ENCODE measurements around the gene SUB1. TPM values are rescaled to one million over a fixed set of nuclear protein-coding genes. Genes with fewer than 3 reads are reported as not detected.
A peak's percentile ranks its signal among the peaks of the same experiment; 100 is the strongest.
"Not testable (repeated sequence)": the region's sequence is repeated elsewhere in the genome, so short reads cannot be mapped to it uniquely, and the experiment has no call there.

The SUB1 gene
- total and polyA plus RNA-seq, 2 donors (not counting 1 experiment from before 2014, with no cell fraction given) = 88.0 to 358 TPM

DNA sequence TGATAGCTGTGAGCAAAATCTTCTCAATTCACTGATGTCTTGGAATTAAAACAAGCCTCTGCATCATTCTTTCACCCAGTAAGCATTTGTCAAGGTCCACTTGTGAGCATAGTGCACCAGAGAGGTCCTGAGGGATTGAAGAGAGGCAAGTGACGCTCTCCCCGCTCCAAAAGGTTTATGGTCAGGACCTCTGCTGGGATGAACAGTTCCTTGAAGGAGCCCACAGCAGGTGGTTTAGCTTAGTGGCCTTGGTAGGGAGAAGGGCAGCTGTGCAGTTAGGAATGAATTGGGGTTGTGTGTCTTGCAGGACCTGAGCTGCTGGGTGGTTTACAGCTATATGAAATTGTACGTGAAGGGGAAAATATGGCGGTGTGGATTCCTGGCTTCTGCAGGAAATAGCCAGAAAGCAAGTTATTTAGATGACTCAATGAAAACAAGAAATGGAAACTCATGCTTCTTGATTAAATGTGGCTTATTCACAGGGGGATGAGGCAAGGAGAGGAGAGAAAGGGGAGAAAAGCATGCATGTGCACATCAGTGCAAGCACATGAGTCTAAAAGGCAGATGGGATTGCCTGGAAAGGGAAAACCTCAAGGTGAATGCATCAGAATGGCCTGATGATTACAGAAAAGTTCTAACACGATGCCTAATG, 42.0 kb downstream of the SUB1 start:
- Histone ChIP-seq H3K9me3 (ENCODE audit: control insufficient read depth, insufficient read depth, low read depth, low read length) (no peaks in the 10 kb centered on the region), H3K36me3 (ENCODE audit: control insufficient read depth, insufficient read depth, low read length) (no peaks in the 10 kb centered on the region), H3K27ac (ENCODE audit: insufficient read depth, low read length) (no peak overlapping the region), H3K4me1 (ENCODE audit: control insufficient read depth, extremely low read depth, insufficient read depth, low read length) (no peaks in the 10 kb centered on the region), H4K20me1 (ENCODE audit: control insufficient read depth, extremely low read depth, insufficient read depth, low read length) (no peaks in the 10 kb centered on the region), H3K4me3 (replicated peaks in 1 of 4; ENCODE audit: control extremely low read depth in 1 of 4, insufficient read depth in 1 of 4, low read depth in 3 of 4, low read length in 4 of 4) (no peak overlapping the region), H3K4me2 (ENCODE audit: extremely low read depth, insufficient read depth, low read length) (no peak overlapping the region), H3K27me3 (ENCODE audit: control insufficient read depth, insufficient read depth, low read length) (peaks cover 2% of the 10 kb centered on the region), H2AFZ (ENCODE audit: low read length) (no peak overlapping the region), H3K79me2 (ENCODE audit: control insufficient read depth, insufficient read depth, low read length) (no peaks in the 10 kb centered on the region), H3K9ac (ENCODE audit: insufficient read depth, low read length) (no peak overlapping the region)
- TF ChIP-seq EZH2 (IDR thresholded peaks at IDR 0.05; ENCODE audit: low read length, missing control alignments) = no peak
- TF ChIP-seq, protein P1, sequence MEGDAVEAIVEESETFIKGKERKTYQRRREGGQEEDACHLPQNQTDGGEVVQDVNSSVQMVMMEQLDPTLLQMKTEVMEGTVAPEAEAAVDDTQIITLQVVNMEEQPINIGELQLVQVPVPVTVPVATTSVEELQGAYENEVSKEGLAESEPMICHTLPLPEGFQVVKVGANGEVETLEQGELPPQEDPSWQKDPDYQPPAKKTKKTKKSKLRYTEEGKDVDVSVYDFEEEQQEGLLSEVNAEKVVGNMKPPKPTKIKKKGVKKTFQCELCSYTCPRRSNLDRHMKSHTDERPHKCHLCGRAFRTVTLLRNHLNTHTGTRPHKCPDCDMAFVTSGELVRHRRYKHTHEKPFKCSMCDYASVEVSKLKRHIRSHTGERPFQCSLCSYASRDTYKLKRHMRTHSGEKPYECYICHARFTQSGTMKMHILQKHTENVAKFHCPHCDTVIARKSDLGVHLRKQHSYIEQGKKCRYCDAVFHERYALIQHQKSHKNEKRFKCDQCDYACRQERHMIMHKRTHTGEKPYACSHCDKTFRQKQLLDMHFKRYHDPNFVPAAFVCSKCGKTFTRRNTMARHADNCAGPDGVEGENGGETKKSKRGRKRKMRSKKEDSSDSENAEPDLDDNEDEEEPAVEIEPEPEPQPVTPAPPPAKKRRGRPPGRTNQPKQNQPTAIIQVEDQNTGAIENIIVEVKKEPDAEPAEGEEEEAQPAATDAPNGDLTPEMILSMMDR (conservative IDR thresholded peaks at IDR 0.05 in 1 of 2, IDR thresholded peaks at IDR 0.05 in 1 of 2; ENCODE audit: low read depth in 1 of 2, low read length in 2 of 2) = no peak
- peak in 1 of 2 donors; percentile 23 for DNase-seq (ENCODE audit: low read depth in 2 of 2)

- H3K27me3 ChIP-seq (ENCODE audit: control insufficient read depth, insufficient read depth, low read length) = peaks cover 2% of the 10 kb centered on the region
- no peak overlapping the region for H3K9ac ChIP-seq (ENCODE audit: insufficient read depth, low read length)
- H3K4me1 ChIP-seq (ENCODE audit: control insufficient read depth, extremely low read depth, insufficient read depth, low read length) = no peaks in the 10 kb centered on the region
- peak in 1 of 2 donors; percentile 60 for DNase-seq (ENCODE audit: low read depth in 2 of 2)
- H3K79me2 ChIP-seq (ENCODE audit: control insufficient read depth, insufficient read depth, low read length) = no peaks in the 10 kb centered on the region
- no peak overlapping the region for H3K4me2 ChIP-seq (ENCODE audit: extremely low read depth, insufficient read depth, low read length)
- H3K36me3 ChIP-seq (ENCODE audit: control insufficient read depth, insufficient read depth, low read length) = no peaks in the 10 kb centered on the region
- no peak overlapping the region for H3K27ac ChIP-seq (ENCODE audit: insufficient read depth, low read length)
- no peak overlapping the region for H3K4me3 ChIP-seq (replicated peaks in 1 of 4; ENCODE audit: control extremely low read depth in 1 of 4, insufficient read depth in 1 of 4, low read depth in 3 of 4, low read length in 4 of 4)
- H4K20me1 ChIP-seq (ENCODE audit: control insufficient read depth, extremely low read depth, insufficient read depth, low read length) = no peaks in the 10 kb centered on the region
- no peak for TF ChIP-seq EZH2 (IDR thresholded peaks at IDR 0.05; ENCODE audit: low read length, missing control alignments)
- TF ChIP-seq, protein P1 (conservative IDR thresholded peaks at IDR 0.05 in 1 of 2, IDR thresholded peaks at IDR 0.05 in 1 of 2; ENCODE audit: low read depth in 1 of 2, low read length in 2 of 2) = no peak
- no peaks in the 10 kb centered on the region for H3K9me3 ChIP-seq (ENCODE audit: control insufficient read depth, insufficient read depth, low read depth, low read length)
- no peak overlapping the region for H2AFZ ChIP-seq (ENCODE audit: low read length)
These were observed 42.9 kb downstream of the SUB1 start for GRCh38 chr5:32628049-32628844.

GRCh38 chr5:32630867-32631491, 45.6 kb downstream of the SUB1 start:
- Histone ChIP-seq H3K4me2 (ENCODE audit: extremely low read depth, insufficient read depth, low read length) (no peak overlapping the region), H3K79me2 (ENCODE audit: control insufficient read depth, insufficient read depth, low read length) (no peaks in the 10 kb centered on the region), H3K36me3 (ENCODE audit: control insufficient read depth, insufficient read depth, low read length) (no peaks in the 10 kb centered on the region), H4K20me1 (ENCODE audit: control insufficient read depth, extremely low read depth, insufficient read depth, low read length) (no peaks in the 10 kb centered on the region), H2AFZ (ENCODE audit: low read length) (no peak overlapping the region), H3K4me1 (ENCODE audit: control insufficient read depth, extremely low read depth, insufficient read depth, low read length) (no peaks in the 10 kb centered on the region), H3K27ac (ENCODE audit: insufficient read depth, low read length) (no peak overlapping the region), H3K9ac (ENCODE audit: insufficient read depth, low read length) (no peak overlapping the region), H3K4me3 (replicated peaks in 1 of 4; ENCODE audit: control extremely low read depth in 1 of 4, insufficient read depth in 1 of 4, low read depth in 3 of 4, low read length in 4 of 4) (no peak overlapping the region), H3K9me3 (ENCODE audit: control insufficient read depth, insufficient read depth, low read depth, low read length) (no peaks in the 10 kb centered on the region), H3K27me3 (ENCODE audit: control insufficient read depth, insufficient read depth, low read length) (peaks cover 2% of the 10 kb centered on the region)
- no peak for TF ChIP-seq EZH2 (IDR thresholded peaks at IDR 0.05; ENCODE audit: low read length, missing control alignments)
- TF ChIP-seq, protein P1 (conservative IDR thresholded peaks at IDR 0.05 in 1 of 2, IDR thresholded peaks at IDR 0.05 in 1 of 2; ENCODE audit: low read depth in 1 of 2, low read length in 2 of 2) = no peak
- DNase-seq (ENCODE audit: low read depth in 2 of 2) = no peak

- not testable (repeated sequence) for H3K9ac ChIP-seq (ENCODE audit: insufficient read depth, low read length); H2AFZ ChIP-seq (ENCODE audit: low read length); H3K4me2 ChIP-seq (ENCODE audit: extremely low read depth, insufficient read depth, low read length); H3K9me3 ChIP-seq (ENCODE audit: control insufficient read depth, insufficient read depth, low read depth, low read length); H3K79me2 ChIP-seq (ENCODE audit: control insufficient read depth, insufficient read depth, low read length); H3K27ac ChIP-seq (ENCODE audit: insufficient read depth, low read length); H4K20me1 ChIP-seq (ENCODE audit: control insufficient read depth, extremely low read depth, insufficient read depth, low read length); DNase-seq (ENCODE audit: low read depth in 2 of 2); H3K36me3 ChIP-seq (ENCODE audit: control insufficient read depth, insufficient read depth, low read length); H3K4me3 ChIP-seq (replicated peaks in 1 of 4; ENCODE audit: control extremely low read depth in 1 of 4, insufficient read depth in 1 of 4, low read depth in 3 of 4, low read length in 4 of 4); H3K4me1 ChIP-seq (ENCODE audit: control insufficient read depth, extremely low read depth, insufficient read depth, low read length); H3K27me3 ChIP-seq (ENCODE audit: control insufficient read depth, insufficient read depth, low read length)
These were observed 47.7 kb downstream of the SUB1 start for GRCh38 chr5:32633017-32633416.

Data from fibroblast of lung (primary cell).